HL-60/S4 (cell line): ENCODE measurements around the gene HNRNPA3.

Experiments
- in situ Hi-C: fragments of 300-500 bp; cut with MboI; formaldehyde crosslinking; loops from 2 replicates; pipeline ENCODE4 v1.14.3; 2022; ENCODE audit warnings: low sequenced_read_pairs

The HNRNPA3 gene

GRCh38 chr2:177268187-177268871 is 55.7 kb downstream of the HNRNPA3 start:
- in situ Hi-C loops = no loop called here

- in situ Hi-C loops = no loop called here
Measured at GRCh38 chr2:177268901-177269300, 56.3 kb downstream of the HNRNPA3 start.

GRCh38 chr2:177270531-177270930 is 57.9 kb downstream of the HNRNPA3 start:
- in situ Hi-C loops = no loop called here

GRCh38 chr2:177271981-177272666 is 59.5 kb downstream of the HNRNPA3 start:
- in situ Hi-C loops = no loop called here

- in situ Hi-C loops = no loop called here
Measured at GRCh38 chr2:177272765-177273164, 60.2 kb downstream of the HNRNPA3 start.

- in situ Hi-C loops = no loop called here
Measured at GRCh38 chr2:177273408-177273807, 60.8 kb downstream of the HNRNPA3 start.
